GM12801 (cell line): ENCODE data around the gene HLA-DQA1.

Experiments used
- CTCF ChIP-seq: IDR thresholded peaks from one replicate; pipeline ENCODE4 v1.5.1; 2011; ENCODE audit warnings: control low read depth; ENCODE audit not compliant: insufficient read length; ENCODE audit errors: extremely low read depth

HLA-DQA1 gene

GRCh38 chr6:32624565-32624964, 12.6 kb upstream of the HLA-DQA1 start:
- TF ChIP-seq CTCF = no peak

GRCh38 chr6:32625137-32625536, 12.1 kb upstream of the HLA-DQA1 start:
- no peak for TF ChIP-seq CTCF

GRCh38 chr6:32627249-32627648, 10.0 kb upstream of the HLA-DQA1 start:
- TF ChIP-seq CTCF = no peak

GRCh38 chr6:32627831-32628230, 9.4 kb upstream of the HLA-DQA1 start:
- TF ChIP-seq CTCF = no peak

GRCh38 chr6:32635526-32636123, 1.6 kb upstream of the HLA-DQA1 start:
- TF ChIP-seq CTCF = no peak

GRCh38 chr6:32637883-32638282, 677 bp downstream of the HLA-DQA1 start:
- TF ChIP-seq CTCF = no peak

- TF ChIP-seq CTCF = no peak
Observed at GRCh38 chr6:32638532-32639219, 1.5 kb downstream of the HLA-DQA1 start.
